ENCODE measurements around the gene CLINT1.
A peak's percentile ranks its signal among the peaks of the same experiment; 100 is the strongest.

CLINT1 gene

DNA sequence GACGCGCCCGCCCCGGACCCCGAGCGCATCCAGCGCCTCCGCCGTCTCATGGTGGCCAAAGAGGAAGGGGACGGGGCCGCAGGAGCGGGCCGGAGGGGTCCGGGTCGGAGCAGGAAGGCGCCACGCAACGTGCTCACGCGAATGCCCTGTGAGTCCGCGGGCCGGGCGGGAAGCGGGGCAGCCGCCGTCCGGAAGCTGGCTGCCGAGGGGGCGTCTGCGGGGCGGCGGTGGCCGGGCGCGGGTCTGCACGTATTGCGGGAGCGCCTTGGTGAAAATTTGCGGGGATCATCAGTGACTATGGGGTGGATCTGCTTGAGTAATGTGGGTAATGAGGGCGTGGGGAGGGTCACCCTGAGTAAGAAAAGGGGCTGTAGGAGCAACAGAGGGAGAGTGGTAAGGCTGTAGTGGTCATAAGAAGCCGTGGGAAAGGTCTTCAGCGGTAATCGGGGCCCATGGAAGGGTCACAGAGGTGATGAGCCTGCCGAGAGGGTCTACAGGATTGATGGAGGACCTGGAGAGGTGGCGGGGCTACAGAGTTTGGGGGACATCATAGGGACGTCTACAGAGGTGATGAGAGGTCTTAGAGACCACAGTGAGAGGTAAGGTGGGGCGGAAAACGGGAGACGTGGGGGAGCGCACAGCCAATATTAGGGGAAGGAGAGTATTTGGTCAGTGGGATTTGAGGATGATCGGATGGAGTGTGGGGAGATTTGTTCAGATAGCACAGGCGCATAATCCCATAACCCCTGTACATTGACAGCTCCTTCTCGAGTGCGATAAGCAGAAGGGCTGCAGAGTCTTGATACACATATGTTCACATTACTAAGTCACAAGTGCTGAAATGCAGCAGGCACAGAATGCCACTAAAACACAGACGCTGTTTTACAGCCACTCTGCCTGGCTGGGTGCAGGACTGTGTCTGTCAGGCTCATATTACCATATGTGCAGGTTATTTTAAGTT lies 114.6 kb downstream of the CLINT1 start:
- TF ChIP-seq, protein P1, sequence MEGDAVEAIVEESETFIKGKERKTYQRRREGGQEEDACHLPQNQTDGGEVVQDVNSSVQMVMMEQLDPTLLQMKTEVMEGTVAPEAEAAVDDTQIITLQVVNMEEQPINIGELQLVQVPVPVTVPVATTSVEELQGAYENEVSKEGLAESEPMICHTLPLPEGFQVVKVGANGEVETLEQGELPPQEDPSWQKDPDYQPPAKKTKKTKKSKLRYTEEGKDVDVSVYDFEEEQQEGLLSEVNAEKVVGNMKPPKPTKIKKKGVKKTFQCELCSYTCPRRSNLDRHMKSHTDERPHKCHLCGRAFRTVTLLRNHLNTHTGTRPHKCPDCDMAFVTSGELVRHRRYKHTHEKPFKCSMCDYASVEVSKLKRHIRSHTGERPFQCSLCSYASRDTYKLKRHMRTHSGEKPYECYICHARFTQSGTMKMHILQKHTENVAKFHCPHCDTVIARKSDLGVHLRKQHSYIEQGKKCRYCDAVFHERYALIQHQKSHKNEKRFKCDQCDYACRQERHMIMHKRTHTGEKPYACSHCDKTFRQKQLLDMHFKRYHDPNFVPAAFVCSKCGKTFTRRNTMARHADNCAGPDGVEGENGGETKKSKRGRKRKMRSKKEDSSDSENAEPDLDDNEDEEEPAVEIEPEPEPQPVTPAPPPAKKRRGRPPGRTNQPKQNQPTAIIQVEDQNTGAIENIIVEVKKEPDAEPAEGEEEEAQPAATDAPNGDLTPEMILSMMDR (IDR thresholded peaks at IDR 0.05; ENCODE audit: low read depth, low read length), result no peak
- peak; percentile 6 for DNase-seq (ENCODE audit: low read depth, low spot score)

DNA sequence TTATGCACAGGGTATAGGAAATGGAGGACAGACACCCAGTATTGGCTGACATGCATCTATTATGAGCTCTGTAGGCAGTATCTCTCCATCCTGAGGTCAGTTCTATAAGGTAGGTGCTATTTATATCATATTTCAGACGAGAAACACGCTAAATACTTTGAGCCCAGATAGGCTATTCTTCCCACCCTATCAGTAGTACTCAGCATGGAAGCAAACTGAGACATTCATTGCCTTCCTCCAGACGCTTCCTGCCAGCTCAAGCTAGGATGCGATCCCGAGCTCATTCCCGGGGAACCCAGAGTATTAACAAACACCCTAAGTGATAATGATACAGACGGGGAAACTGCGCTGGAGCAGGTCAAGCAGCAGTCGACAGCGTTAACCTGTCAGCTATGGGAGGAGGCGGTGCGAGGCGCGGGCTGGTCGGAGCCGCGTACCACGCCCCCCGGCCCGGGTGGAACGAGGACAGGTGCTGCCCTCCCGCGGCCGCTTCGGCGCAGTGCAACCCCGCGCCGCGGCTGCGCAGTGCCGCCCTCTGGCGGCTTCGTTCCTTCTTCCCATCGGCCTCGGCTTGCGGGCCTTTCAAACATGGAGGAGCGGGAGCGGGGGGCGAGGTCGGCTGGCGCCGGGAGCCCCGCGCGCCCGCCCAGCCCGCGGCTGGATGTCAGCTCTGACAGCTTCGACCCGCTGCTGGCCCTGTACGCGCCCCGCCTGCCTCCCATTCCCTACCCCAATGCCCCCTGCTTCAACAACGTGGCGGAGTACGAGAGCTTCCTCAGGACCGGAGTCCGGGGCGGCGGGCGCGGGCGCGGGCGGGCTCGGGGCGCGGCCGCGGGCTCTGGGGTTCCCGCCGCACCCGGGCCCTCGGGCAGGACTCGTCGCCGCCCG lies 115.5 kb downstream of the CLINT1 start, which contains the start of gene LSM11:
TSS of gene LSM11 (plus strand) at position 550 of the 888 bp plus-strand sequence. CDS start at position 589, 39 bp downstream.
- peak; percentile 82 for DNase-seq (ENCODE audit: low read depth, low spot score)
- H3K4me3 ChIP-seq (ENCODE audit: low read depth, low read length), result peak within 1 kb of the TSS; percentile 68
- TF ChIP-seq, protein P1 (IDR thresholded peaks at IDR 0.05; ENCODE audit: low read depth, low read length), result peak; percentile 91
- in situ Hi-C loops (cut with HindIII; ENCODE audit: low sequenced_read_pairs), result no loop called here

More for the DNA sequence above, 114.6 kb downstream of the CLINT1 start:
- in situ Hi-C loops (cut with HindIII; ENCODE audit: low sequenced_read_pairs), result no loop called here
- peak overlapping the region; percentile 68 for H3K4me3 ChIP-seq (ENCODE audit: low read depth, low read length)

DNA sequence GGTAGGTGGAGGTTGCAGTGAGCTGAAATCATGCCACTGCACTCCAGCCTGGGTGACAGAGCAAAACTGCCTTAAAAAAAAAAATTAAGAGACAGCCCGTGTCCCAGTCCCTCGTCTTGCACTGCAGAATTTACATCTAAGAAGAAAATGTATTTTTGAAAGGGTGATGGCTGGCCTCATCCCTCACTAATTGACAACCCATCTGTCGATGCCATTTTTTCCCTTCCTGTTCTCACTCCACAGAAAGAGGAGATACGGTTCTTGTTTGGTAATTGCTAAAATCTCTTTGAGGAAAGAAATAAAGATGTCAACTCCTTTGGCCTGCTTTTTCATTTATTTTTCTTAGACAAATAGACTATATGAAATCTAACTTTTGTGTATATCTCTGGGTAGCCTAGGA lies 117.8 kb downstream of the CLINT1 start:
- TF ChIP-seq, protein P1 (IDR thresholded peaks at IDR 0.05; ENCODE audit: low read depth, low read length), result no peak
- no peak overlapping the region for H3K4me3 ChIP-seq (ENCODE audit: low read depth, low read length)
- in situ Hi-C loops (cut with HindIII; ENCODE audit: low sequenced_read_pairs), result no loop called here
- no peak for DNase-seq (ENCODE audit: low read depth, low spot score)

DNA sequence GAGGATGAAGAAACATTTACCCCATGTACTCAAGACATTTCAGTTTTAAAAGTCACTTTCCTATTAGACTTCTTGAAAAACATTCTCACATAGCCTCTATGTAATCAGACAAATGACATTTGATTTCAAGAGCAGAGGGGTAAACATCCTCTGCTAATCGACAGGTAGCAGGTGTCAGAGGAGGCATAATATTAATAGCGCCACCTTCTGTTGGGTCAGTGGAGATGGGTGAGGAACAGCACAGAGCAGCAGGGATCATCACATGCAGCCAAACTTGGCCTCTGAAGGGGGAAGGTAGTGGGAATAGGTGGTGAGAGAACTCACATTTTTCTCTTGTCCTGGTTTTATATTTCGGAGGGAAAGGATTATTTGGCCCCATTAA lies 118.7 kb downstream of the CLINT1 start:
- TF ChIP-seq, protein P1 (IDR thresholded peaks at IDR 0.05; ENCODE audit: low read depth, low read length), result peak; percentile 56
- H3K4me3 ChIP-seq (ENCODE audit: low read depth, low read length), result no peak overlapping the region
- no peak for DNase-seq (ENCODE audit: low read depth, low spot score)
- in situ Hi-C loops (cut with HindIII; ENCODE audit: low sequenced_read_pairs), result no loop called here

DNA sequence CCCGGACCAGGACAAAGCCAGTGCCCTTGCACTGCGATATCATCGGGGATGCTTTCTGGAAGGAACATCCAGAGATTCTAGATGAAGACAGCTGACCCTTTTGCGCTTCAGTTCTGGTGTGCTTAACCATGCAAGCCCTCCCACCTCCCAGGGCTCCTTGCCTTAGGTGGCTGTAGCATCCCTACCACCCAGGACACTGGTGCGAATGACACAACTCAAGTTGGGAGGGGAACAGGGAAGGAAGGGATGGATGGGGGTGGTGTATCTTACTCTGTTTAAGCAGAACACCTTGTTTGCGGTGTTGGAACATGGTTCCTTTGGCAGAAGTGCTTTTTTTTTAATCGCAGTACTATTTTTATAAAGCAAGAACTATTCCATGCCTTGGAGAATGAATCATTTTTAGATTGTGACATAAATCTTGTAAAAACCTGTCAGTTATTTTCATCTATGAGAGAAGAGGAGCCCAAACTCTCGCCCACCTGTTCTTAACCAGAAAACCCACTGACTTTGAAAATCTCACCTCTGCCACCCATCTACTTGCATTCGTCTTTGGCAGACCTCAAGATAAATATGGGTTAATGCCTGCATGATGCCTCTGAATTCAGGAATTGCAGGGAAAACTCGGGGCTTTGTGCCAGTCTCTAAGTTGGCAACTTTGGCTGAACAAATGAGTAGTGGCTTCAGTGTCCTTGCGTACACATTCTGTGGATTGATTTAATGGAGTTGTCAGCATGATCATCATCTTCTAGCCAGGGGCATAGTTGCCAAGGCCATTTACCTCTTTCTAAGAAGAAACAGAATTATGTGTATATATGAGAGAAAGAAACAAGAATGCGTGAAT lies 119.3 kb downstream of the CLINT1 start:
- TF ChIP-seq, protein P1 (IDR thresholded peaks at IDR 0.05; ENCODE audit: low read depth, low read length), result no peak
- DNase-seq (ENCODE audit: low read depth, low spot score), result no peak
- no peak overlapping the region for H3K4me3 ChIP-seq (ENCODE audit: low read depth, low read length)
- in situ Hi-C loops (cut with HindIII; ENCODE audit: low sequenced_read_pairs), result no loop called here

Measured in astrocyte of the spinal cord (primary cell).